Measurements from ENCODE around the gene NCS1. TPM values are rescaled to one million over a fixed set of nuclear protein-coding genes. Genes with fewer than 3 reads are reported as not detected.

The NCS1 gene
- total and polyA plus RNA-seq, 8 donors, result 16.7 to 24.9 (median 19.7) TPM

- Histone ChIP-seq H3K4me1 (peaks cover 0 to 9% of the 10 kb centered on the region in 2 donors), H3K27ac (peak overlapping the region in 1 of 2 donors; percentile 71)
- ATAC-seq, result no peak
These were observed 113.1 kb downstream of the NCS1 start for GRCh38 chr9:130285271-130285670.

GRCh38 chr9:130286072-130286770 is 114.0 kb downstream of the NCS1 start:
- no peak for ATAC-seq
- TF ChIP-seq CTCF (IDR thresholded peaks at IDR 0.05), result no peak
- H3K36me3 ChIP-seq, result no peaks in the 10 kb centered on the region
- no peak overlapping the region for H3K4me3 ChIP-seq
- intact Hi-C loops (cut with DNase I), result no loop called here
- DNase-seq, result no peak
- H3K27ac ChIP-seq, result peak overlapping the region in 1 of 2 donors; percentile 71
- peaks cover 0 to 32% of the 10 kb centered on the region in 2 donors for H3K27me3 ChIP-seq
- H3K4me1 ChIP-seq, result peaks cover 3 to 9% of the 10 kb centered on the region in 2 donors
- no peaks in the 10 kb centered on the region for H3K9me3 ChIP-seq

More at GRCh38 chr9:130285271-130285670, 113.1 kb downstream of the NCS1 start:
- intact Hi-C loops (cut with DNase I), result no loop called here
- DNase-seq, result no peak
- Histone ChIP-seq H3K27me3 (peaks cover 0 to 30% of the 10 kb centered on the region in 2 donors), H3K9me3 (no peaks in the 10 kb centered on the region), H3K36me3 (no peaks in the 10 kb centered on the region), H3K4me3 (no peak overlapping the region)
- no peak for TF ChIP-seq CTCF (IDR thresholded peaks at IDR 0.05)

Other genes with a start within 250 kb of the NCS1 start
- gene FNBP1, start 129.2 kb upstream of the NCS1 start, total RNA-seq, result 10 to 100 TPM; 30.4 to 51.8 TPM
- 10 to 100 TPM; 33.3 to 40.5 (median 34.4) TPM for gene FNBP1, start 129.2 kb upstream of the NCS1 start, polyA plus RNA-seq (ENCODE audit: insufficient read length in 6 of 6)
- 10 to 100 TPM; 43.0 to 52.4 TPM for gene GPR107, start 118.5 kb upstream of the NCS1 start, total RNA-seq
- gene GPR107, start 118.5 kb upstream of the NCS1 start, polyA plus RNA-seq (ENCODE audit: insufficient read length in 6 of 6), result 10 to 100 TPM; 45.9 to 49.8 (median 47.6) TPM
- gene HMCN2, start 93.4 kb downstream of the NCS1 start, total RNA-seq, result 1 to 10 TPM; 3.7 to 3.9 TPM
- gene HMCN2, start 93.4 kb downstream of the NCS1 start, polyA plus RNA-seq (ENCODE audit: insufficient read length in 6 of 6), result 1 to 10 TPM in 1 of 6 donors, under 1 TPM in 5; 0.31 to 2.5 (median 0.51) TPM